Upper lobe of left lung (tissue), 6 donors: ENCODE data around the gene TM9SF2. TPM values are rescaled to one million over a fixed set of nuclear protein-coding genes. Genes with fewer than 3 reads are reported as not detected.
A peak's percentile ranks its signal among the peaks of the same experiment; 100 is the strongest.

Source experiments
- ATAC-seq, 2 donors: fragments of 200-7000 bp; cut with Tn5 transposase; one replicate each; pipeline ENCODE4 v1.9.1; 2022; ENCODE audit warnings: mild to moderate bottlenecking in 2 of 2, moderate library complexity in 2 of 2; ENCODE audit not compliant: low FRiP score in 2 of 2
- DNase-seq, 2 donors: peaks; one replicate each; pipeline ENCODE4 v3.0.0-alpha.2; 2019 to 2020
- H3K27ac ChIP-seq, 4 donors: fragments of 200-600 bp; sonication (generic); one replicate each; pipeline ENCODE4 v1.5.1; 2016 to 2019
- H3K27me3 ChIP-seq, 4 donors: fragments of 200-600 bp; sonication (generic); one replicate each; pipeline ENCODE4 v1.5.1; 2017 to 2019
- H3K36me3 ChIP-seq, 4 donors: fragments of 200-600 bp; sonication (generic); one replicate each; pipeline ENCODE4 v1.5.1; 2016 to 2019
- H3K4me1 ChIP-seq, 4 donors: fragments of 200-600 bp; sonication (generic); one replicate each; pipeline ENCODE4 v1.5.1; 2018 to 2019
- H3K4me3 ChIP-seq, 4 donors: fragments of 200-600 bp; sonication (generic); one replicate each; pipeline ENCODE4 v1.5.1; 2017 to 2019; ENCODE audit warnings: mild to moderate bottlenecking in 2 of 4, moderate library complexity in 1 of 4
- H3K9me3 ChIP-seq, 4 donors: fragments of 200-600 bp; sonication (generic); one replicate each; pipeline ENCODE4 v1.5.1; 2018 to 2019
- CTCF ChIP-seq, 6 experiments: fragments of 450-650 bp in 4 of 6; fragments of 200-600 bp in 2 of 6; sonication (generic) in 2 of 6; IDR thresholded peaks; one replicate each; pipeline ENCODE4 v1.5.1; 2016 to 2019; ENCODE audit warnings: antibody characterized with exemption in 6 of 6
- EP300 ChIP-seq, 4 donors: sonication (generic); formaldehyde crosslinking; IDR thresholded peaks; one replicate each; pipeline ENCODE4 v1.5.1; 2017; ENCODE audit warnings: antibody characterized with exemption in 4 of 4, control low read depth in 2 of 4
- POLR2A ChIP-seq, 4 donors: fragments of 450-650 bp; IDR thresholded peaks; one replicate each; pipeline ENCODE4 v1.5.1; 2016 to 2017; ENCODE audit warnings: antibody characterized with exemption in 4 of 4, mild to moderate bottlenecking in 2 of 4
- POLR2AphosphoS5 ChIP-seq, 2 donors: sonication (generic); formaldehyde crosslinking; IDR thresholded peaks; one replicate each; pipeline ENCODE4 v1.5.1; 2017; ENCODE audit warnings: antibody characterized with exemption in 2 of 2
- WGBS, 2 donors: methylation state at CpG; one replicate each; pipeline ENCODE4 v1.1.5; 2017 to 2018; 5-methylcytosine and 5-hydroxymethylcytosine counted together
- total RNA-seq, 6 donors: library from RNA; depleted of rRNA in 4 of 6; stranded (reverse); fragments of >200 nt in 4 of 6; gene quantifications; one replicate each; pipeline versions ENCODE4 v1.1.0 to v1.2.1, GENCODE V29; 2016 to 2021
- donor health status: DM: no; HTN: no; CAD: no; lungs with moderate emphysema.
- donor health status: DM: no; HTN: yes; CAD: no; lungs with severe emphysema.

TM9SF2 gene
- total RNA-seq, 6 donors from 2014 or later, result 34.7 to 142 (median 116) TPM

GRCh38 chr13:99600318-99600717, 99.0 kb downstream of the TM9SF2 start:
- Histone ChIP-seq H3K36me3 (no peaks in the 10 kb centered on the region), H3K27me3 (no peaks in the 10 kb centered on the region), H3K27ac (no peak overlapping the region), H3K4me3 (no peak overlapping the region), H3K4me1 (peaks cover 0 to under 1% (median 0%) of the 10 kb centered on the region in 4 donors), H3K9me3 (no peaks in the 10 kb centered on the region)
- TF ChIP-seq EP300 (IDR thresholded peaks at IDR 0.05) (no peak), CTCF (IDR thresholded peaks at IDR 0.05) (no peak), POLR2A (IDR thresholded peaks at IDR 0.05) (no peak), POLR2AphosphoS5 (IDR thresholded peaks at IDR 0.05) (no peak)
- ATAC-seq (no peak), DNase-seq (no peak)
- WGBS, 2 donors, result 59 to 64% methylated on average over 7 of the region's 7 CpGs

- H3K27me3 ChIP-seq, result no peaks in the 10 kb centered on the region
- H3K36me3 ChIP-seq, result no peaks in the 10 kb centered on the region
- H3K9me3 ChIP-seq, result no peaks in the 10 kb centered on the region
- 76 to 80% methylated on average over 5 of the region's 5 CpGs for WGBS, 2 donors
- no peak overlapping the region for H3K27ac ChIP-seq
- no peak for TF ChIP-seq POLR2A (IDR thresholded peaks at IDR 0.05)
- DNase-seq, result no peak
- H3K4me1 ChIP-seq, result peaks cover 4 to 10% (median 8%) of the 10 kb centered on the region in 4 donors
- no peak overlapping the region for H3K4me3 ChIP-seq
- ATAC-seq, result no peak
Observed at GRCh38 chr13:99601535-99601934, 100.3 kb downstream of the TM9SF2 start.

GRCh38 chr13:99604636-99605035, 103.4 kb downstream of the TM9SF2 start:
- Histone ChIP-seq H3K4me1 (peaks cover 8 to 11% (median 10%) of the 10 kb centered on the region in 4 donors), H3K27ac (no peak overlapping the region)
- no peak for ATAC-seq

GRCh38 chr13:99605420-99606323, 104.4 kb downstream of the TM9SF2 start:
- Histone ChIP-seq H3K27ac (peak overlapping the region; percentile 64 to 88 (median 78)), H3K36me3 (no peaks in the 10 kb centered on the region), H3K4me3 (peak overlapping the region; percentile 2 to 82 (median 74)), H3K4me1 (peaks cover 10 to 14% (median 12%) of the 10 kb centered on the region in 4 donors), H3K9me3 (no peaks in the 10 kb centered on the region), H3K27me3 (no peaks in the 10 kb centered on the region)
- ATAC-seq (peak; percentile 70 to 74), DNase-seq (peak; percentile 45 to 61)
- 26 to 28% methylated on average over 18 of the region's 18 CpGs for WGBS, 2 donors
- TF ChIP-seq POLR2AphosphoS5 (IDR thresholded peaks at IDR 0.05) (peak in 1 of 2 donors; percentile 6), POLR2A (IDR thresholded peaks at IDR 0.05) (no peak), EP300 (IDR thresholded peaks at IDR 0.05) (no peak), CTCF (IDR thresholded peaks at IDR 0.05) (no peak)

More at GRCh38 chr13:99604636-99605035, 103.4 kb downstream of the TM9SF2 start:
- TF ChIP-seq POLR2AphosphoS5 (IDR thresholded peaks at IDR 0.05) (no peak), POLR2A (IDR thresholded peaks at IDR 0.05) (no peak), EP300 (IDR thresholded peaks at IDR 0.05) (no peak), CTCF (IDR thresholded peaks at IDR 0.05) (no peak)
- H3K9me3 ChIP-seq, result no peaks in the 10 kb centered on the region
- H3K36me3 ChIP-seq, result no peaks in the 10 kb centered on the region
- WGBS, 2 donors, result 97% methylated on average over 3 of the region's 3 CpGs
- H3K27me3 ChIP-seq, result no peaks in the 10 kb centered on the region
- H3K4me3 ChIP-seq, result no peak overlapping the region
- no peak for DNase-seq

GRCh38 chr13:99606324-99607066, 105.2 kb downstream of the TM9SF2 start, which contains the start of gene CLYBL:
Gene CLYBL, plus strand, starts transcription at chr13:99606690.
- WGBS, 2 donors, result 2 to 7% methylated on average over 2 to 12 of the region's 73 CpGs
- TF ChIP-seq POLR2AphosphoS5 (IDR thresholded peaks at IDR 0.05) (peak; percentile 4 to 54), POLR2A (IDR thresholded peaks at IDR 0.05) (peak in 3 of 4 donors; percentile 50 to 83 (median 69)), EP300 (IDR thresholded peaks at IDR 0.05) (no peak), CTCF (IDR thresholded peaks at IDR 0.05) (peak in 1 of 6 experiments; percentile 13)
- no peaks in the 10 kb centered on the region for H3K9me3 ChIP-seq
- DNase-seq (peak; percentile 93 to 98), ATAC-seq (peak; percentile 97 to 99)
- H3K27me3 ChIP-seq, result no peaks in the 10 kb centered on the region
- peak within 1 kb of the TSS; percentile 76 to 88 (median 78) for H3K27ac ChIP-seq
- no peaks in the 10 kb centered on the region for H3K36me3 ChIP-seq
- H3K4me3 ChIP-seq, result peak within 1 kb of the TSS; percentile 29 to 82 (median 74)
- peaks cover 10 to 17% (median 12%) of the 10 kb centered on the region in 4 donors for H3K4me1 ChIP-seq
